Measurements from ENCODE around the gene DGCR2.
A peak's percentile ranks its signal among the peaks of the same experiment; 100 is the strongest.

DGCR2 gene

GRCh38 chr22:19143967-19144400 lies 21.8 kb upstream of the DGCR2 start:
- DNase-seq = peak; percentile 15

GRCh38 chr22:19143212-19143611 lies 21.0 kb upstream of the DGCR2 start:
- no peak for DNase-seq

- DNase-seq = no peak
Observed at GRCh38 chr22:19142394-19142793, 20.2 kb upstream of the DGCR2 start.

- no peak for DNase-seq
Observed at GRCh38 chr22:19139974-19140373, 17.8 kb upstream of the DGCR2 start.

GRCh38 chr22:19139001-19139356 lies 16.8 kb upstream of the DGCR2 start:
- no peak for DNase-seq

GRCh38 chr22:19138217-19139000 lies 16.2 kb upstream of the DGCR2 start:
- no peak for DNase-seq

GRCh38 chr22:19137384-19138216 lies 15.4 kb upstream of the DGCR2 start:
- no peak for DNase-seq

- no peak for DNase-seq
Observed at GRCh38 chr22:19136915-19137314, 14.7 kb upstream of the DGCR2 start.

GRCh38 chr22:19134874-19135273 lies 12.7 kb upstream of the DGCR2 start:
- DNase-seq = no peak

GRCh38 chr22:19134176-19134831 lies 12.1 kb upstream of the DGCR2 start:
- DNase-seq = no peak

GRCh38 chr22:19133561-19133960 lies 11.3 kb upstream of the DGCR2 start:
- no peak for DNase-seq

- no peak for DNase-seq
Observed at GRCh38 chr22:19132693-19133400, 10.6 kb upstream of the DGCR2 start.

GRCh38 chr22:19132153-19132552 lies 9.9 kb upstream of the DGCR2 start:
- no peak for DNase-seq

GRCh38 chr22:19131685-19132015 lies 9.4 kb upstream of the DGCR2 start:
- no peak for DNase-seq

GRCh38 chr22:19130959-19131684 lies 8.9 kb upstream of the DGCR2 start, which contains the start of gene TSSK2:
TSS of gene TSSK2 (plus strand) at chr22:19131308. CDS start at chr22:19131400, 92 bp downstream.
- no peak for DNase-seq

- no peak for DNase-seq
Observed at GRCh38 chr22:19129871-19130270, 7.7 kb upstream of the DGCR2 start.

- DNase-seq = no peak
Observed at GRCh38 chr22:19128946-19129727, 6.9 kb upstream of the DGCR2 start.

GRCh38 chr22:19128009-19128401 lies 5.8 kb upstream of the DGCR2 start:
- DNase-seq = no peak

- DNase-seq = no peak
Observed at GRCh38 chr22:19127329-19128008, 5.3 kb upstream of the DGCR2 start.

- no peak for DNase-seq
Observed at GRCh38 chr22:19126309-19127273, 4.4 kb upstream of the DGCR2 start.

Data from CD4-positive, alpha-beta T cell treated with Interleukin-17A for 4 hours (primary cell).